ENCODE data around the gene PAXX.

DNA sequence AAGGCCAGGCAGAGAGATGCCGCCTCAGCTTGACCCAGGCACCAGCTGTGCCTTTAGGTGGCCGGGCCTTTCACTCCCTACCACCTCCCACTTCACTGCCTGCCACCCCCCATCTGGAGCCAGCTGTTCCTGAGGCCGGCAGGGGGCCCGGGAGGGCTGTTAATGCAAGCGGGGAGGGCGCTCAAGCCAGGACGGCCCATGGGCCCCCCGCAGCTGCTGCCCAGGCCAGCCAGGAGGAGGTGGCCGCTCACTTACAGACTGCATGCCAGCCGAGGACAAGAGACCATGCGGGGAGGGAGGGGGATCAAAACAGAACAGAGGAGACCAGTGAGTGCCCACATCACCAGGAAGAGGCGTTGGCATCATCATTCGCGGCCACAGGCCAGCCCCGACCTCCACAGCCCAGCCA is 31.4 kb downstream of the PAXX start:
- TF ChIP-seq, protein P1, sequence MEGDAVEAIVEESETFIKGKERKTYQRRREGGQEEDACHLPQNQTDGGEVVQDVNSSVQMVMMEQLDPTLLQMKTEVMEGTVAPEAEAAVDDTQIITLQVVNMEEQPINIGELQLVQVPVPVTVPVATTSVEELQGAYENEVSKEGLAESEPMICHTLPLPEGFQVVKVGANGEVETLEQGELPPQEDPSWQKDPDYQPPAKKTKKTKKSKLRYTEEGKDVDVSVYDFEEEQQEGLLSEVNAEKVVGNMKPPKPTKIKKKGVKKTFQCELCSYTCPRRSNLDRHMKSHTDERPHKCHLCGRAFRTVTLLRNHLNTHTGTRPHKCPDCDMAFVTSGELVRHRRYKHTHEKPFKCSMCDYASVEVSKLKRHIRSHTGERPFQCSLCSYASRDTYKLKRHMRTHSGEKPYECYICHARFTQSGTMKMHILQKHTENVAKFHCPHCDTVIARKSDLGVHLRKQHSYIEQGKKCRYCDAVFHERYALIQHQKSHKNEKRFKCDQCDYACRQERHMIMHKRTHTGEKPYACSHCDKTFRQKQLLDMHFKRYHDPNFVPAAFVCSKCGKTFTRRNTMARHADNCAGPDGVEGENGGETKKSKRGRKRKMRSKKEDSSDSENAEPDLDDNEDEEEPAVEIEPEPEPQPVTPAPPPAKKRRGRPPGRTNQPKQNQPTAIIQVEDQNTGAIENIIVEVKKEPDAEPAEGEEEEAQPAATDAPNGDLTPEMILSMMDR (IDR thresholded peaks at IDR 0.05): no peak
- no peak for TF ChIP-seq POLR2A (IDR thresholded peaks at IDR 0.05)
- no peak for TF ChIP-seq EP300 (IDR thresholded peaks at IDR 0.05)

Measured in tibial nerve (tissue), 4 donors.